OCI-LY3 (cell line): Measurements from ENCODE around the gene TTF2.

ENCODE experiments used
- EZH2phosphoT487 ChIP-seq: fragments of 200-600 bp; shearing (Covaris generic); IDR thresholded peaks from 2 replicates; pipeline ENCODE4 v1.6.1; 2018; ENCODE audit warnings: antibody characterized with exemption, mixed run types, low read depth
- TF ChIP-seq, protein P1 (sequence below): fragments of 200-600, 300-600 bp; sonication (generic); IDR thresholded peaks from 2 replicates; pipeline ENCODE4 v1.5.1; 2014; ENCODE audit warnings: antibody characterized with exemption, low read length, low read depth

- TF ChIP-seq, protein P1, sequence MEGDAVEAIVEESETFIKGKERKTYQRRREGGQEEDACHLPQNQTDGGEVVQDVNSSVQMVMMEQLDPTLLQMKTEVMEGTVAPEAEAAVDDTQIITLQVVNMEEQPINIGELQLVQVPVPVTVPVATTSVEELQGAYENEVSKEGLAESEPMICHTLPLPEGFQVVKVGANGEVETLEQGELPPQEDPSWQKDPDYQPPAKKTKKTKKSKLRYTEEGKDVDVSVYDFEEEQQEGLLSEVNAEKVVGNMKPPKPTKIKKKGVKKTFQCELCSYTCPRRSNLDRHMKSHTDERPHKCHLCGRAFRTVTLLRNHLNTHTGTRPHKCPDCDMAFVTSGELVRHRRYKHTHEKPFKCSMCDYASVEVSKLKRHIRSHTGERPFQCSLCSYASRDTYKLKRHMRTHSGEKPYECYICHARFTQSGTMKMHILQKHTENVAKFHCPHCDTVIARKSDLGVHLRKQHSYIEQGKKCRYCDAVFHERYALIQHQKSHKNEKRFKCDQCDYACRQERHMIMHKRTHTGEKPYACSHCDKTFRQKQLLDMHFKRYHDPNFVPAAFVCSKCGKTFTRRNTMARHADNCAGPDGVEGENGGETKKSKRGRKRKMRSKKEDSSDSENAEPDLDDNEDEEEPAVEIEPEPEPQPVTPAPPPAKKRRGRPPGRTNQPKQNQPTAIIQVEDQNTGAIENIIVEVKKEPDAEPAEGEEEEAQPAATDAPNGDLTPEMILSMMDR = no peak
- no peak for TF ChIP-seq EZH2phosphoT487
Observed at GRCh38 chr1:117069220-117069844, 9.2 kb downstream of the TTF2 start.
